ENCODE data around the gene PPP4R3B. TPM values are rescaled to one million over a fixed set of nuclear protein-coding genes. Genes with fewer than 3 reads are reported as not detected.
A peak's percentile ranks its signal among the peaks of the same experiment; 100 is the strongest.

The PPP4R3B gene
- total RNA-seq (2012; rRNA removed) (23.7 and 44.7 TPM in 2 replicates), polyA plus RNA-seq (2012; rRNA removed) (8.9 and 11.9 TPM in 2 replicates), Bru-seq, nascent RNA (percentile 85 among the genes with signal in this experiment), BruChase-seq, experiment 1, labeled RNA remaining after a 6-hour chase (percentile 86 among the genes with signal in this experiment), BruChase-seq, experiment 2, labeled RNA remaining after a 2-hour chase (percentile 87 among the genes with signal in this experiment)
- 4.5 and 12.3 TPM in 2 replicates for polyA plus RNA-seq (2012; cell fraction: cytosol; rRNA removed)
- 6.6 and 15.3 TPM in 2 replicates for polyA plus RNA-seq (2012; cell fraction: nucleus; rRNA removed; ENCODE audit: low replicate concordance)
- long read RNA-seq, full-length matches to known transcripts: 27 of 65 reads
- long read RNA-seq, partial matches to known transcripts: 21 of 65 reads
- long read RNA-seq, other reads (novel, unspliced or antisense): 17 of 65 reads

DNA sequence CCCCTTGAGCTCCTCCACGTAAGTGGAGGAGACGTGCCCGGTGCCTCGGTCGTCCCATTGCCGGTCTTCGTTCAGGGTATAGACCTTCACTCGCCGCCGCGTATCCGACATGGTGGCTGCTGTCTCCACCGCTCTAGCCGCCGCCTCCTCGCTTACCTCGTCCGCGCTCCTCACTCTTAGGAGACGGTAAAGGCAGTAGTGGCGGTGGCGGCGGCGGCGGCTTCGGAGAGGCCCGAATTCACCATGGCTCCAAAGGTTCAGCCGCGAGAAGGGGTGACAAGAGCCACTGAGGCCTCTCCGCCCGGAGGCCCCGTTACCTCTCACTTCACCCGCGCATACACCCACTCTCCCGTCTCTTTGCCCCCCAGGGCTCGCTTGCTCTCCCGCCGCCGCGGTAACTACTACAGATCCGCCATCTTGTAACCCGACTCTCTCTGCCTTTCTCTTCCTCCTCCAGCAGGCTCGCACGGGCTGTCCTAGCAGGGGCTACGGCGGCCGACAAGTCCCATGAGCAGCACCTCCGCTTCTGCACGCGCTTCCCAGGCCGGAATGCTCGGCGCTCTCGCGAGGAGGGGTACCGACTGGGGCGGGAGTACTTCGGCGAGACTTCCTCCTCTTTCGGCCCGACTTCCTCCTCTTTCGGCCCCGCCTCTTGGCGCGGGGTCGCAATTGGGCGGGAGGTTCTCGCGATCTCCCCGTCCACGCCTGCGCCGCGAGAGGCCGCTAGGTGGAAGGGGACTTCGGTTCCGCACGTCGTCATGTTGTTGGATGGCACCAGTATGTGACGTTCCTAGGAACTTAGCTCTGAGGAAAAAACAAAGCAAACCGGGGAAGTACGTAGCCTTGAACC lies at the start of gene PPP4R3B:
PPP4R3B (minus strand) TSS at position 448 of the 850 bp plus-strand sequence; CDS start at position 111, 337 bp downstream.
- Histone ChIP-seq H3K79me1 (ENCODE audit: low read depth in 1 of 2, low read length in 2 of 2) (peaks cover 22 to 43% of the 10 kb centered on the region in 2 experiments), H4K20me1 (ENCODE audit: insufficient read depth, low read length) (peaks cover 12% of the 10 kb centered on the region; the same call in 1 of the 2 replicates), H3K9ac (ENCODE audit: low read depth, low read length) (peak within 1 kb of the TSS; percentile 97), H3K4me1 (ENCODE audit: control insufficient read depth, insufficient read depth, low read length) (peaks cover 3% of the 10 kb centered on the region), H2AK5ac (ENCODE audit: low read depth, low read length) (peak within 1 kb of the TSS; percentile 79), H4K5ac (ENCODE audit: low read depth, low read length) (peak within 1 kb of the TSS; percentile 76), H3K14ac (replicated peaks; ENCODE audit: low read depth, low read length) (peak within 1 kb of the TSS; percentile 98), H3K4me2 (ENCODE audit: low read depth, low read length) (peak within 1 kb of the TSS; percentile 97), H3K23ac (ENCODE audit: low read depth, low read length) (peak within 1 kb of the TSS; percentile 98), H3K4ac (ENCODE audit: low read depth, low read length) (peak within 1 kb of the TSS; percentile 94), H4K8ac (ENCODE audit: low read depth in 2 of 2, low read length in 2 of 2) (peak within 1 kb of the TSS; percentile 70 to 96), H3K36me3 (ENCODE audit: control insufficient read depth, insufficient read depth, low read length) (peaks cover 3% of the 10 kb centered on the region), H3K9me3 (ENCODE audit: control insufficient read depth, insufficient read depth, low read length) (no peaks in the 10 kb centered on the region), H3K27ac (ENCODE audit: insufficient read depth, low read length) (peak within 1 kb of the TSS; percentile 82), H2BK120ac (ENCODE audit: low read depth, low read length) (peak within 1 kb of the TSS; percentile 68), H3K18ac (ENCODE audit: low read depth, low read length) (peak within 1 kb of the TSS; percentile 65), H3K56ac (ENCODE audit: extremely low read depth, insufficient read depth, low read length) (peak within 1 kb of the TSS; percentile 93), H2BK20ac (ENCODE audit: low read depth, low read length) (peak within 1 kb of the TSS; percentile 39; the same call in 1 of the 2 replicates), H2BK15ac (ENCODE audit: low read depth, low read length) (peak within 1 kb of the TSS; percentile 2; the same call in 1 of the 3 replicates), H2BK5ac (ENCODE audit: low read depth, low read length, poor library complexity, severe bottlenecking) (peak within 1 kb of the TSS; percentile 86), H2AFZ (replicated peaks; ENCODE audit: low read length, poor library complexity) (peak within 1 kb of the TSS; percentile 94), H3K9me1 (ENCODE audit: insufficient read depth, low read length) (peaks cover 7% of the 10 kb centered on the region; the same call in 1 of the 2 replicates), H4K91ac (ENCODE audit: insufficient read depth, low read depth, low read length) (peak within 1 kb of the TSS; percentile 82), H3K4me3 (ENCODE audit: insufficient read depth, low read depth, low read length) (peak within 1 kb of the TSS; percentile 94), H2AK9ac (replicated peaks; ENCODE audit: low read depth, low read length, poor library complexity) (peak within 1 kb of the TSS; percentile 98), H3K27me3 (ENCODE audit: control insufficient read depth, insufficient read depth, low read length) (no peaks in the 10 kb centered on the region)
- ATAC-seq (ENCODE audit: low read depth): peak; percentile 93
- in situ Hi-C loops (cut with MboI; ENCODE audit: low sequenced_read_pairs): no loop called here
- POLR2A ChIA-PET (ENCODE audit: unreplicated experiment): interaction anchor here (1.4 kb wide), 1 partner anchor 20 kb away, joined by 3 read pairs; no protein-coding TSS in a partner anchor
- CTCF ChIA-PET: no interaction called here
- dilution Hi-C loops (cut with HindIII; ENCODE audit: low sequenced_read_pairs, unreplicated experiment): no loop called here
- 0% methylated on average over 33 of the region's 82 CpGs; no CpG with 5 or more reads in 1 of the 2 experiments for WGBS, 2 experiments (ENCODE audit: extremely low coverage in 2 of 2, insufficient read length in 1 of 2)
- TSS peak; percentile 61 for BruUV-seq (replicated peaks)
- intact Hi-C loops (cut with micrococcal nuclease): no loop called here
- DNase-seq: peak; percentile 100
- peak; percentile 88; the same call in 1 of the 2 replicates for TF ChIP-seq MAZ (IDR thresholded peaks at IDR 0.05; ENCODE audit: borderline replicate concordance, low read depth, low read length)
- peak; percentile 49; the same call in 1 of the 2 replicates for TF ChIP-seq MXI1 (IDR thresholded peaks at IDR 0.05; ENCODE audit: borderline replicate concordance, low read depth, low read length)
- peak; percentile 95 for TF ChIP-seq BHLHE40 (IDR thresholded peaks at IDR 0.05; ENCODE audit: low read depth, low read length)
- peak; percentile 91 for TF ChIP-seq CHD1 (IDR thresholded peaks at IDR 0.05; ENCODE audit: low read depth, low read length)
- TF ChIP-seq, protein P1, sequence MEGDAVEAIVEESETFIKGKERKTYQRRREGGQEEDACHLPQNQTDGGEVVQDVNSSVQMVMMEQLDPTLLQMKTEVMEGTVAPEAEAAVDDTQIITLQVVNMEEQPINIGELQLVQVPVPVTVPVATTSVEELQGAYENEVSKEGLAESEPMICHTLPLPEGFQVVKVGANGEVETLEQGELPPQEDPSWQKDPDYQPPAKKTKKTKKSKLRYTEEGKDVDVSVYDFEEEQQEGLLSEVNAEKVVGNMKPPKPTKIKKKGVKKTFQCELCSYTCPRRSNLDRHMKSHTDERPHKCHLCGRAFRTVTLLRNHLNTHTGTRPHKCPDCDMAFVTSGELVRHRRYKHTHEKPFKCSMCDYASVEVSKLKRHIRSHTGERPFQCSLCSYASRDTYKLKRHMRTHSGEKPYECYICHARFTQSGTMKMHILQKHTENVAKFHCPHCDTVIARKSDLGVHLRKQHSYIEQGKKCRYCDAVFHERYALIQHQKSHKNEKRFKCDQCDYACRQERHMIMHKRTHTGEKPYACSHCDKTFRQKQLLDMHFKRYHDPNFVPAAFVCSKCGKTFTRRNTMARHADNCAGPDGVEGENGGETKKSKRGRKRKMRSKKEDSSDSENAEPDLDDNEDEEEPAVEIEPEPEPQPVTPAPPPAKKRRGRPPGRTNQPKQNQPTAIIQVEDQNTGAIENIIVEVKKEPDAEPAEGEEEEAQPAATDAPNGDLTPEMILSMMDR (conservative IDR thresholded peaks at IDR 0.05; ENCODE audit: low read depth, low read length): peak; percentile 37
- no peak for TF ChIP-seq RFX5 (IDR thresholded peaks at IDR 0.05; ENCODE audit: low read depth, low read length)
- TF ChIP-seq, protein P2, sequence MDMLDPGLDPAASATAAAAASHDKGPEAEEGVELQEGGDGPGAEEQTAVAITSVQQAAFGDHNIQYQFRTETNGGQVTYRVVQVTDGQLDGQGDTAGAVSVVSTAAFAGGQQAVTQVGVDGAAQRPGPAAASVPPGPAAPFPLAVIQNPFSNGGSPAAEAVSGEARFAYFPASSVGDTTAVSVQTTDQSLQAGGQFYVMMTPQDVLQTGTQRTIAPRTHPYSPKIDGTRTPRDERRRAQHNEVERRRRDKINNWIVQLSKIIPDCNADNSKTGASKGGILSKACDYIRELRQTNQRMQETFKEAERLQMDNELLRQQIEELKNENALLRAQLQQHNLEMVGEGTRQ (IDR thresholded peaks at IDR 0.05; ENCODE audit: low read depth, low read length): no peak
- TF ChIP-seq POLR2A (IDR thresholded peaks at IDR 0.05; ENCODE audit: low read depth, low read length): peak; percentile 89
- no peak for TF ChIP-seq RAD21 (IDR thresholded peaks at IDR 0.05; ENCODE audit: low read length)
- 0 out of 2 replicates have a peak, but pooled peaks have one; percentile 9 for TF ChIP-seq NFE2L2 (IDR thresholded peaks at IDR 0.05; ENCODE audit: low read depth, low read length)
- peak; percentile 32 for TF ChIP-seq RCOR1 (IDR thresholded peaks at IDR 0.05; ENCODE audit: insufficient replicate concordance, low read length)
